Left renal pelvis (tissue), 4 donors: ENCODE measurements around the gene ARHGEF26. TPM values are rescaled to one million over a fixed set of nuclear protein-coding genes. Genes with fewer than 3 reads are reported as not detected.
A peak's percentile ranks its signal among the peaks of the same experiment; 100 is the strongest.

Source experiments
- DNase-seq, 4 donors: peaks; one replicate each; pipeline ENCODE4 v3.0.0-alpha.2; 2013; ENCODE audit warnings: low read depth in 4 of 4, low spot score in 3 of 4
- polyA plus RNA-seq, 4 donors: library from polyadenylated mRNA; unstranded; fragments of 120-200 nt; gene quantifications; one replicate each; pipeline ENCODE4 v1.2.1, GENCODE V29; 2013; ENCODE audit not compliant: insufficient read length in 4 of 4

The ARHGEF26 gene
- polyA plus RNA-seq, 4 donors, result 13.6 to 18.3 (median 16.6) TPM

DNA sequence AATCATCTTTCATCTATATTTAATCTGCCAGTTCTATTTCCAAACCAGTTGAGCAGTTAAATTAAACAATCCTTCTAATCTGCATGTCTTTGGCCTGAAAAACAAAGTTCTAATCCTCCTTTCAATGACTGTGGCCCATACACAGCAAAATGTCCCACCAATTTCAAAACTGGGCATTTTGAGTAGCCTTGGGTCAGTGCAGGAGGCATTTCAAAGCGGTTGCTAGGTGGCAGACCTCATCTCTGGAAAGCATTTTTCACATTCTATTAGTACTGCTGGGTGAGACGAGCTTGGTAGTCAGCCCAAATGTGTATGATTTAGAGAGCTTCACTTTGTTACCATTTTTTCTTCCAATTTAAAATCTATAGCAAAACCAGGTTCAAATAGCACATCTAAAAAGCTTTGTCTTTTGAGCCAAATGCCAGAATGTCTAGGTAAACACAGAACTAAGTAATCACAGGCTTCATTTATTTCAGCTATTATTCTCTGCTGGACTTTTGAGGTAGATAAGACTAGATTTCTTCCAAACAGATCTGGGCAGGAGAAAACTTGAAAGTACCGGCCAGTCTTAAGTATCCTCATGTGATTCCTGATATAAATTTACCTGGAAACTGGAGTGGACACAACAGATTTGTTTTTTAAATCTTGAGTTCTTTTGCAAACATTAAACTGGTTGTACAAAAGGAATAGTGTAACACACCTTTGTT, 8.9 kb upstream of the ARHGEF26 start:
- no peak for DNase-seq

- DNase-seq, result no peak
These were observed 7.6 kb upstream of the ARHGEF26 start for GRCh38 chr3:154113609-154114008.

DNA sequence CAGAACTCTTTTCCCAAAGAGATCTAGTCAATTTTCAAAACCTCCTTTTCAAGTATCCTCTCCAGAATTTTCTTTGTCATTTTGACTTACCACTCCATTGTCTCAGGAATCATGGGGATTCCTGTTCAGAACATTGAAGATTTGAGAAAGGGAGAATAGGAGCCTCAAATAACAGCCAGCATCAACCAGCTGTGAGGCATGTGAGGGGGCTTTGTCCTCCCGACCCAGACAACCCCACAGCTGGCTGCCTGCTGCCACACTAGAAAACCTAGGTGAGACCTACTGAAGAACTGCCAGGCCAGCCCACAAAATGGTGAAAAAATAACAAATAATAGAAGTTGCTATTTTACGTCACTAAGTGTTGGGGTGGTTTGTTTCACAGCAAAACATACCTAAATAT, 5.9 kb upstream of the ARHGEF26 start:
- no peak for DNase-seq

- DNase-seq, result no peak
These were observed 1.2 kb upstream of the ARHGEF26 start for GRCh38 chr3:154119951-154120350.

DNA sequence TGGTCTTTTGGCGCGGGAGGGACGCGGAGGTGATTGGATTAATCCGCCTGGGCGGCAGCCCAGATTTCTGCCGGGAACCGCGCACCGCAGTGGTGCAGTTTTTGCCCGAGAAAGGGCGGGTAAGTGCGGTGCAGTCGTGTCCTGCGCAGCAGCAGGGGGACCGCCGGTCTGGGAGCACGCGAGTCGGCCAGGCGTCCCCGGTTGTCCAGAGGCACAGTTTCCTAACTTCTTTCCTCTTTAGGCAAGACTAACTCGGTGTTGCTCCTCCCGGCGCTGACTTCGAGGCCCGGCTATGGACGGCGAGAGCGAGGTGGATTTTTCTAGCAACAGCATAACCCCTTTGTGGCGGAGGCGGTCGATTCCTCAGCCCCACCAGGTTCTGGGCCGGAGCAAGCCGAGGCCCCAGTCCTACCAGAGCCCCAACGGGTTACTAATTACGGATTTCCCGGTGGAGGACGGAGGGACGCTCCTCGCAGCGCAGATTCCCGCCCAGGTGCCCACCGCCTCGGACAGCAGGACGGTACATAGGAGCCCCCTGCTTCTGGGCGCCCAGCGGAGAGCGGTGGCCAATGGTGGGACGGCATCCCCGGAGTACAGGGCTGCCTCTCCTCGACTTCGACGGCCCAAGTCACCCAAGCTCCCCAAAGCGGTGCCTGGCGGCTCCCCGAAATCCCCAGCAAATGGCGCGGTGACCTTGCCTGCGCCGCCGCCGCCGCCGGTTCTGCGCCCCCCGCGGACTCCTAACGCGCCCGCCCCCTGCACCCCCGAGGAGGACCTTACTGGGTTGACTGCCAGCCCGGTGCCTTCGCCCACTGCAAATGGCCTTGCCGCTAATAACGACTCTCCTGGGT, 736 bp downstream of the ARHGEF26 start:
- DNase-seq, result peak in 1 of 4 donors; percentile 26

DNA sequence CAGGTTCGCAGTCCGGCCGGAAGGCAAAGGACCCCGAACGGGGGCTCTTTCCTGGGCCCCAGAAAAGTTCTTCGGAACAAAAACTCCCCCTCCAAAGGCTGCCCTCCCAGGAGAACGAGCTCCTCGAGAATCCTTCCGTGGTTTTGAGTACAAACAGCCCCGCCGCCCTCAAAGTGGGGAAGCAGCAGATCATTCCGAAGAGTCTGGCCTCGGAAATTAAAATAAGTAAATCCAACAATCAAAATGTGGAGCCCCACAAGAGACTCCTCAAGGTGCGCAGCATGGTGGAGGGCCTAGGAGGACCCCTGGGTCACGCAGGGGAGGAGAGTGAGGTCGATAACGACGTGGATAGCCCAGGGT, 1.3 kb downstream of the ARHGEF26 start:
- no peak for DNase-seq

GRCh38 chr3:154122912-154123559, 1.8 kb downstream of the ARHGEF26 start:
- DNase-seq, result peak in 1 of 4 donors; percentile 39

DNA sequence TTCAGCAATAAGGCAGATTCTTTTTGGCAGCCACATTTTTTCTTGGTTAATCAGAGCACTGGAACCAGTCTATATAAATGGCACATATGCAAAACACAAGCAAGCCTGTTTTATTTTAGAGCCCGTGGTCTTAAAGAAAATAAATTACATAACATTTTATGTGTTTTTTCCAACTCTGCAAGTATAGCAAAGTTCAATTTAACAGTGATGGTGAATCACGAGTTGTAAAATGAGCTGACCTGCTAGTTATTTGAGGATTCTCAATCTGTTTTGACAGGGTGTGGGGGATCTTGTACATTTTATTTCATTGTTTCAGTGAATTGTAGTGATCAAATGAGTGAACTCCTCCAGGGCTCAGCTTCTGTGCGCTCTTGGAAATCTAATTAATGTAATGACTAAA, 2.7 kb downstream of the ARHGEF26 start:
- DNase-seq, result no peak

DNA sequence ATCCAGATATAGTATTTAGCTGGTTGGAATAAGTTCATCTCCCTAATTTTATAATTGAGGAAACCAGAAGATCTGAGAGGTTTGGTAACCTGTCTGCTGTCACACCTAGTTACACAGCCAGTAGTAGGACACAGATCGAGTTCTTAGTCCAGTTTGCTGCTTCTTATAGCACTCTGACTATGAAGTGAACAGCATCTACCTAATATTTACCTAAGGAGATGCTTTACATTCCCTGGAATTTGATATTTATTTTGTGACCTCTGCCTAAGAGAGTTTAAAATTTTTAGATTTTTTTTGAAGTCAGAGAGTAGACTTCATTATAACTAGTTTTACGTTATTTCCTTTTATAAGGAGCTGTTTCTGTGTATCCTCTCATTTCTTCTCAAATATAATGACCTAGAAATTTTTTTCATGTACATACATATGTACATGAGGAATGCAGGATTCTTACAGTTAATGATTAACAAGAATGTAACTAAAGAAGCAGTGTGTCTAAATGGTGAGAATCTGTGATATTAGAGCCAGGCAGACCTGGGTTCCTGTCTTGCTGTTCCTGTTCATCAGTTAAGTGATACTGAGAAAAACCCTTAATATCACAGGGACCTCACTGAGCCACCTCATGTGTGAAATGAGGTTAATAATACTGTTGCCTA, 4.3 kb downstream of the ARHGEF26 start:
- DNase-seq, result no peak

GRCh38 chr3:154126651-154127050, 5.5 kb downstream of the ARHGEF26 start:
- DNase-seq, result no peak

DNA sequence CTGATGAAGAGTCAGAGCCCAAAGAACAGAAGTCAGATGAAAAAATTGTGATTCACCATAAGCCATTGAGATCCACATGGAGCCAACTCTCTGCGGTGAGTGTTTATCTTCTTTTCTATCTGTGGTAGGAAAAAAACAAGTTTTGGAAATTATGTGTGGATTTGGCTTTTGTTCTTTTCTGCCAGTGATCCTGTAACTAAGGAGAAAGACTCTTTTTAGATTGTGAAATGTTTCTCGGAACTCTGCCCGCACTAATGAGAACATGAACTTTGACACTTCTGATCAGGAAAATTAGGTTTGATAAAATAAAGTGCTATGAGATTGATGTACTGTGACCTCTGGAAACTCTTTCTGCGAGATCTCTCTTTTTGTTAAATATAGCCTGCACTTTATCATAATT, 8.4 kb downstream of the ARHGEF26 start:
- DNase-seq, result no peak

- DNase-seq, result no peak
These were observed 9.3 kb downstream of the ARHGEF26 start for GRCh38 chr3:154130540-154130939.

GRCh38 chr3:154131830-154132229, 10.6 kb downstream of the ARHGEF26 start:
- no peak for DNase-seq

DNA sequence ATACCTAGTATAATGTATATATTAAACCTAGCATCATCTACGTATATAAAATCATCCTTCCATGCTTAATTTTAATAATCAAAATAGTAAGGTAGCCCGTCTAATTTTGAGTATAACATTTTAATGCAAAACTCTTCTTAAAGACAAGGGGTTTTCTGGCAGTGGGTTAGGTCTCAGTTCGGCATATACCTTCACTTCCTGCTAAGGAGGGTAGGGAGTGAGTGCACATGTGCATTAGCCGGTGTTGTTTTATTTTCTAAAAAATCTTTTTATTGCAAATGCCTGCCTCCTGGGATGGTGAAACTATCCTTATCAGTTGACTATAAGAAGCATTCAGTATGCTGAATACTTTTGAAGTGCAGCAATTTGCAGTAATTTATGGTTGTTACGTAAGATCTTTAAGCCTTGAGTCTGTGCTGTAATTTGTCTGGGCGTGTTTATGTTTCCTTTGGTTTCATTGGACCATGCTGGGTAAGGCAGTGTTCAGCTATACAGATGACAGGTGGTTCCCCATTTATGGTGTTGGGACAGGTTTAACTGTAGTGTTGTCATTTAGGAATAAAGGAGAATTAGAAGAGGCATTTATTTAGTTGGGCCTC, 11.7 kb downstream of the ARHGEF26 start:
- no peak for DNase-seq

GRCh38 chr3:154135511-154136173, 14.5 kb downstream of the ARHGEF26 start:
- DNase-seq, result no peak

- DNase-seq, result no peak
These were observed 15.8 kb downstream of the ARHGEF26 start for GRCh38 chr3:154137036-154137435.

DNA sequence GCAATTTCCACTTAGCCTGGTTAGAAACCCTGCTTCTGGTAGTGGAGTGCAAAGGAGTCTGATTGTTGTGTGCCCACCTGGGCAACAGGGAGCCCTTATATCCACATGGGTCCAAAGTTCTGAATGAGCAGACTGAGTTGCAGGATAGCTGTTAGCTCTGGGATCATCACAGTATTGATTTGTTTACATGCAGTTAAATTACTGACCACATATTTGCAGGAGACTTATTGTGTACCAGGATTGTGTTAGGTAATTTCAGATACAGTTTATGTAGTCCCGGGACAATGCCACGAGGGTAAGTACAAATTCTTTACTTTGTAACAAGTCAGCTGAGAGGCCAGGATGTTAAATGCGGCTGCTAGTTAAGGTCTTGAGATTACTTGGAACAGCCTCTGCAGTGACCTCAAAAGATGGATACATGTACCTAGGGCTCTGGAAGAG, 18.8 kb downstream of the ARHGEF26 start:
- no peak for DNase-seq

DNA sequence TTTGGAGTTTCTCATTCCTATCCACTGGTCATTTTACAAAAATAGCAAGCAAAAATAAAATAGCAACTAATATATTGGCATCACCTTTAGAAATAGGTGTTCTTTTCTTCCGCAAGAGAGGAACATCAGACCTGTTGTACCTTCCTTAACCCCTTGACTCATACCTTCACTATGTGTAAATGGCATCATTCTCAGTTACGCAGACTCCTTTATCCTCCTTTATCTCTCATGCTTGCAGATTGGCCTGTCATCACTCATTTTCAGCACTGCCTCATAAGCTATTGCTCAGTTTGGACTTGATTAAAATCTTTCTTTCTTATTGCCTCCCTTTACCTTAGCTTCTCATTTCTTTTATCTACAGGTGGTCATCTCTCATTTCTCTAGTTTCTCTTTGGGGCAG, 21.4 kb downstream of the ARHGEF26 start:
- no peak for DNase-seq

- DNase-seq, result no peak
These were observed 22.7 kb downstream of the ARHGEF26 start for GRCh38 chr3:154143873-154144272.

DNA sequence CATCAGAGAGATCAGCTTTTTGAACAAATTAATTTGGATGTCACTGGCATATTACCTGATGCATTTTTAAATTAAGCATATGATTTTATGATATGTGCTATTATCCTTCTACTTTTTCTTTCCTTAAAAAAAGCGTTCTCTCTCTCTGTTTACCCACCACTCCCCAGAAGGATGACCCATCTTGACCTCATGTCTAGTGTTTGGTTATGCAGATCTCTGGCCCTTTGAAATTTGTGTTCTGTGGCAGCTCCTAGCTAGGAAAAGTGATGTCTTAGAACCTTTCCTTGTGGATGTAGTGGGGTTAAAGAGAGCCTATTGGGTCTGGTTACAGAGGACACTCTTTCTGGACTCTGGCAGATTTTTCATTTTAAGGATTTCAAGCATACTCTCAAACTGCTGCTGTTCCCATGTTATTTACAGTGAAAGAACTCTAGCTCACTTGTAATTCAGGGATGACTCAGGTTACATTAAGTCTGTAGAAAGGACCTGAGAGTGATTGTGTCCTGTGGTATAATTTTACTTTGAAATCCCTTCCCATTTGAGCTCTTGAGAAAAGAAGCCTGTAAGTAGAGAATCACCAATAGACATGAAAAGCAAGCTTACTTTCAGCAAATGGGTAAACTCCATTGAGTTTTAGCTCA, 23.8 kb downstream of the ARHGEF26 start:
- DNase-seq, result no peak
